ENCODE data around the gene TUBB4A. TPM values are rescaled to one million over a fixed set of nuclear protein-coding genes. Genes with fewer than 3 reads are reported as not detected.
"Not testable (repeated sequence)": the region's sequence is repeated elsewhere in the genome, so short reads cannot be mapped to it uniquely, and the experiment has no call there.

The TUBB4A gene
- polyA plus RNA-seq, 1 donor = 7.3 TPM

GRCh38 chr19:6514089-6514488, 12.0 kb upstream of the TUBB4A start:
- Histone ChIP-seq H3K9me3 (ENCODE audit: control insufficient read depth, low read depth, low read length) (peaks cover 2% of the 10 kb centered on the region), H3K27me3 (ENCODE audit: control insufficient read depth, insufficient read depth, low read length) (no peaks in the 10 kb centered on the region), H3K4me3 (ENCODE audit: low read length) (no peak overlapping the region), H3K27ac (ENCODE audit: low read length) (no peak overlapping the region), H3K36me3 (ENCODE audit: control insufficient read depth, insufficient read depth, low read length) (no peaks in the 10 kb centered on the region), H3K4me1 (ENCODE audit: control insufficient read depth, insufficient read depth, low read length) (peaks cover 4% of the 10 kb centered on the region)
- WGBS (ENCODE audit: insufficient coverage, low lambda C conversion rate) = no CpG with 5 or more reads among the region's 9 CpGs
- DNase-seq = no peak

DNA sequence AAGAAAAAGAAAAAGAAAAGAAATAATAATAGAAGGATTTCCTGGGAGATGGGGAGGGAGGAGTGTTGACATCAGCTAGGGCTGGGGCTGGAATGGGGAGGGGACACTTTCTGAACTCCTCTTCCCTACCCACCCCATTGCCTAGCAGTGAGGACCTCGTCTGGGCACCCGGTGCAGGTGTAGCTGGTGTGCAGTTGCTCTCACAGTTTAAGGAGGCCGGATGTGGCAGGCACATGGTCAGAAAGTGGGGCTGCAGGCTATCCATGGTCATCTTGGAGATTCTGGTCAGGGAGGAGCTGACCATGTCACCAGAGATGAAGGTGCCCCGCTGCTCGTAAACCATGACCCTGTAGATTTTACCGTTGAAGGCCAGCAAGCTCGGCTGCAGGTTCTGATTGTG, 8.5 kb upstream of the TUBB4A start:
- Histone ChIP-seq H3K9me3 (ENCODE audit: control insufficient read depth, low read depth, low read length) (peaks cover 2% of the 10 kb centered on the region), H3K27ac (ENCODE audit: low read length) (no peak overlapping the region), H3K27me3 (ENCODE audit: control insufficient read depth, insufficient read depth, low read length) (no peaks in the 10 kb centered on the region), H3K4me1 (ENCODE audit: control insufficient read depth, insufficient read depth, low read length) (no peaks in the 10 kb centered on the region), H3K4me3 (ENCODE audit: low read length) (no peak overlapping the region), H3K36me3 (ENCODE audit: control insufficient read depth, insufficient read depth, low read length) (no peaks in the 10 kb centered on the region)
- DNase-seq = no peak
- no CpG with 5 or more reads among the region's 7 CpGs for WGBS (ENCODE audit: insufficient coverage, low lambda C conversion rate)

DNA sequence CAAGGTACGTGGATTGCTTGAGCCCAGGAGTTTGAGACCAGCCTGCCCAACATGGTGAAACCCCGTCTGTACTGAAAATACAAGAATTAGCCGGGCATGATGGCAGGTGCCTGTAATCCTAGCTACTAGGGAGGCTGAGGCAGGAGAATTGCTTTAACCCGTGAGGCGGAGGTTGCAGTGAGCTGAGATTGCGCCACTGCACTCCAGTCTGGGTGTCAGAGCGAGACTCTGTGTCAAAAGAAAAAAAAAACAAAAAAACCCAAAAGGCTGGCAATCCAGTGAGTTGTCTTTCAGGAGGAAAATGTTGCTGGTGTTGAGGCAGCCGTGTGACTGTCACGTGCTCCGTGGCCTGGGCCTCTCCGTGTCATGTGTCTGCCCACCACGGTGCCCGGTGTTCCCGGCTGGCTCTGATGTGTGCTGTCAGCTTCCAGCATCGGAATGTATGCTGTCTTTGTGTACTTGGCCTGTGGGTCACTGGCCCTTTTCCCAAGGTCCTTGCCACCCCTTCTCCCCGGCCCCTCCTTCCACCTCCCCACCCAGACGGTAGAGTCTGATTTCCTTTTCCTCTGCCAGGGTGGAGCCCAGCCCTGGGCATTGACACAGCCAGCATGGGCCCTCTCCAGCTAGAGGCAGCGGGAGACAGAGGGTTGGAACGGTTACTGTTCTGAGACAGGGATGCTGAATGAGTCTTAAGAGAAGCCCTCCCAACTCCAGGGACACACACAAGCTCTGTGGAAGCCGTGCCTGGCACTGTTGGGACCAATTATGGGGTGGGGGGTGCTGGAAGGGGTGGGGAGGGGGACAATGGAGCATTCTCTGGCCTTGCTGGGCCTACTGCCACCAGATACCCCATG, 7.2 kb upstream of the TUBB4A start:
- no peak overlapping the region for H3K4me3 ChIP-seq (ENCODE audit: low read length)
- no peaks in the 10 kb centered on the region for H3K9me3 ChIP-seq (ENCODE audit: control insufficient read depth, low read depth, low read length)
- no peak for DNase-seq
- 100% methylated on average over 1 of the region's 20 CpGs for WGBS (ENCODE audit: insufficient coverage, low lambda C conversion rate)
- no peak overlapping the region for H3K27ac ChIP-seq (ENCODE audit: low read length)
- no peaks in the 10 kb centered on the region for H3K27me3 ChIP-seq (ENCODE audit: control insufficient read depth, insufficient read depth, low read length)
- no peaks in the 10 kb centered on the region for H3K36me3 ChIP-seq (ENCODE audit: control insufficient read depth, insufficient read depth, low read length)
- H3K4me1 ChIP-seq (ENCODE audit: control insufficient read depth, insufficient read depth, low read length) = no peaks in the 10 kb centered on the region

DNA sequence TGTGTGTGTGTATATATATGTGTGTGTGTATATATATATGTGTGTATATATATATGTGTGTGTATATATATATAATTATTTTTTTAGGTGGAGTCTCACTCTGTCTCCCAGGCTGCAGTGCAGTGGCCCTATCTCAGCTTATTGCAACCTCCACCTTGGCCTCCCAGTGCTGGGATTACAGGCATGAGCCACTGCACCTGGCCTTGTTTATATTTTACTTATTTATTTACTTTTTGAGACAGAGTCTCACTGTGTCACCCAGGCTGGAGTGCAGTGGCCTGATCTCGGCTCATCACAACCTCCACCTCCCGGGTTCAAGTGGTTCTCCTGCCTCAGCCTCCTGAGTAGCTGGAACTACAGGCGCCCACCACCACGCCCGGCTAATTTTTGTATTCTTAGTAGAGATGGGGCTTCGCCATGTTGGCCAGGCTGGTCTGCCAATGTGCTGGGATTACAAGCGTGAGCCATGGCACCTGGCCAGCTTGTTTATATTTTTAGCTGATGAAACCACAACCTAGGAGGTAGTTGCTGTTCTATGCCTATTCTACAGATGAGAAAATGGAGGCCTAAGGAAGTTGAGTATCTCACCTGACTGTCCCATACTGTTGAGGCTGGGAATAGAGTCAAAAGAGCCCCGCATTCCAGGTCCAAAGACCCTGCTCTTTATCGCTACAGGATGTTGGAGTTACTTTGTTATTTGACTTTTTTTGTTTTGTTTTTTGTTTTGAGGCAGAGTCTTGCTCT, 6.1 kb upstream of the TUBB4A start:
- 100% methylated on average over 1 of the region's 9 CpGs for WGBS (ENCODE audit: insufficient coverage, low lambda C conversion rate)
- DNase-seq; H3K4me1 ChIP-seq (ENCODE audit: control insufficient read depth, insufficient read depth, low read length); H3K9me3 ChIP-seq (ENCODE audit: control insufficient read depth, low read depth, low read length); H3K27me3 ChIP-seq (ENCODE audit: control insufficient read depth, insufficient read depth, low read length); H3K27ac ChIP-seq (ENCODE audit: low read length); H3K4me3 ChIP-seq (ENCODE audit: low read length); H3K36me3 ChIP-seq (ENCODE audit: control insufficient read depth, insufficient read depth, low read length): not testable (repeated sequence)

DNA sequence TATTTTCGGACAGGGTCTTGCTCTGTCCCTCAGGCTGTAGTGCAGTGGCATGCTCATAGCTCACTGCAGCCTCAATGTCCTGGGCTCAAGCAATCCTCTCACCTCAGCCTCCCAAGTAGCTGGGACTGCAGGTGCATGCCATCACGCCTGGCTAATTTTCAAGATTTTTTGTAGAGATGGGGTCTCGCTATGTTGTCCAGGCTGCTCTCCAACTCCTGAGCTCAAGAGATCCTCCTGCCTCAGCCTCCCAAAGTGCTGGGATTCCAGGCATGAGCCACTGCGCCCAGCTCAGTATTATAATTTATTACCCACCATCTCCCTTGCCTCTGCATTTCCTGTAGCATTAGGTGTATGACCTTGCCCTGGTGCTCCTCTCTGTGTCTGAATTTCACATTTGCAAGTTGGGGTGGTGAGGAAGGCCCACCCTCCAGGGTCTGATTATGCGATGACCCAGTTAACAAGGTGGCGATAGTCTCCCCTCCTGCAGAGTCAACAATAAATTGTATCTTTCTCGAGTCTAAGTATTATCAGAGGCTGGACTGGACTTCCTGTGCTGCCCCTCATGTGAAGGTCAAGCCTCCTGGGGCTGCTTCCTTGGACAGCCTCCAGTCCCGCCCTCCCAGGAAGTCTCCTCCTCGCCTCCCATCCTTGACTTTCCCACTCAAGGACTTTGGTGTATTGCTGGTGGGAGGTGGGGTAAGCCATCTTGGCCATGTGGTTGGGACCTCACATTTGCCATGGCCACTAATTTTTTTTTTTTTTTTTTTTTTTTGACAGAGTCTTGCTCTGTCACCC, 1.5 kb upstream of the TUBB4A start:
- DNase-seq = no peak
- Histone ChIP-seq H3K36me3 (ENCODE audit: control insufficient read depth, insufficient read depth, low read length) (no peaks in the 10 kb centered on the region), H3K27me3 (ENCODE audit: control insufficient read depth, insufficient read depth, low read length) (peaks cover 42% of the 10 kb centered on the region), H3K27ac (ENCODE audit: low read length) (no peak overlapping the region), H3K9me3 (ENCODE audit: control insufficient read depth, low read depth, low read length) (peaks cover 6% of the 10 kb centered on the region), H3K4me3 (ENCODE audit: low read length) (no peak overlapping the region), H3K4me1 (ENCODE audit: control insufficient read depth, insufficient read depth, low read length) (no peaks in the 10 kb centered on the region)
- WGBS (ENCODE audit: insufficient coverage, low lambda C conversion rate) = no CpG with 5 or more reads among the region's 9 CpGs

DNA sequence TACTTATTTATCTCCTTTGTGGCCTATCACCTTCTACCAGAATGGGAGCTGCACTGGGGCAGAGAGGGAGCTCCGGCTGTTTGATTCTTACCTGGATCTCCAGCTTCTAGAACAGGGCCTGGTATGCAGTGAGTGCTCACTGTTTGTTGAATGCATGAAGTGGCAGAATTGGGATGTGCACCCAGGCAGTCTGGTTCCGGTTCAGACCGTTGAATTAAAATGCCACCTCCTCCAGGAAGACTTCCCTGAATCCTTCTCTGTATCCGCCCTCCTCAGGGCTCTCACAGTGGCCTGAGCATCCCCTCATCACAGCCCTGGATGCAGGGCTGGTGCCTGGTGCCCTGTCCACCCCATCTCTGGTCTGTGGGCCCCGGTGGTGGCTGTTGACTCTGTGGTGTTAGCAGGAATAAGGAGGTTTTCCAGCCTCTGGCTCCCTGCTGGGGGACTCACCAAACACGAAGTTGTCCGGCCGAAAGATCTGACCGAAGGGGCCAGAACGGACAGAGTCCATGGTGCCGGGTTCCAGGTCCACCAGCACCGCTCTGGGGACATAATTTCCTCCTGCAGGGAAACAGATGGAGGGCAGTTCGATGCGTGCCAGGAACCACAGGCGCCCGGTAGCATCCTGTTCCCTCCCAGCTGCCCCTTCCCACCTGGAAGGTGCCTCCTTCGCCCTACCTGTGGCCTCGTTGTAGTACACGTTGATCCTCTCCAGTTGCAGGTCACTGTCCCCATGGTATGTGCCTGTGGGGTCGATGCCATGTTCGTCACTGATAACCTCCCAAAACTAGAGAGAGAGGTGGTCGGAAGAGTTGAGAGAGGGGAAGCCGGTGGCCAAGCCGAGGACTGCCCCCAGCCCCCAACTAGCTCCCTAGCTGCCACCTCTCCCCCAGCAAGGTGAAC, 1.0 kb downstream of the TUBB4A start:
- peaks cover 42% of the 10 kb centered on the region for H3K27me3 ChIP-seq (ENCODE audit: control insufficient read depth, insufficient read depth, low read length)
- no peaks in the 10 kb centered on the region for H3K36me3 ChIP-seq (ENCODE audit: control insufficient read depth, insufficient read depth, low read length)
- DNase-seq = no peak
- peaks cover 6% of the 10 kb centered on the region for H3K9me3 ChIP-seq (ENCODE audit: control insufficient read depth, low read depth, low read length)
- WGBS (ENCODE audit: insufficient coverage, low lambda C conversion rate) = no CpG with 5 or more reads among the region's 24 CpGs
- H3K4me3 ChIP-seq (ENCODE audit: low read length) = no peak overlapping the region
- H3K4me1 ChIP-seq (ENCODE audit: control insufficient read depth, insufficient read depth, low read length) = no peaks in the 10 kb centered on the region
- H3K27ac ChIP-seq (ENCODE audit: low read length) = no peak overlapping the region

GRCh38 chr19:6499052-6499790, 2.9 kb downstream of the TUBB4A start:
- H3K4me3 ChIP-seq (ENCODE audit: low read length) = no peak overlapping the region
- no peak for DNase-seq
- no peak overlapping the region for H3K27ac ChIP-seq (ENCODE audit: low read length)
- 40% methylated on average over 1 of the region's 17 CpGs for WGBS (ENCODE audit: insufficient coverage, low lambda C conversion rate)
- peaks cover 42% of the 10 kb centered on the region for H3K27me3 ChIP-seq (ENCODE audit: control insufficient read depth, insufficient read depth, low read length)
- H3K4me1 ChIP-seq (ENCODE audit: control insufficient read depth, insufficient read depth, low read length) = no peaks in the 10 kb centered on the region
- H3K36me3 ChIP-seq (ENCODE audit: control insufficient read depth, insufficient read depth, low read length) = no peaks in the 10 kb centered on the region
- H3K9me3 ChIP-seq (ENCODE audit: control insufficient read depth, low read depth, low read length) = peaks cover 6% of the 10 kb centered on the region

GRCh38 chr19:6498294-6499036, 3.6 kb downstream of the TUBB4A start:
- H3K4me3 ChIP-seq (ENCODE audit: low read length) = no peak overlapping the region
- H3K9me3 ChIP-seq (ENCODE audit: control insufficient read depth, low read depth, low read length) = peaks cover 6% of the 10 kb centered on the region
- no peaks in the 10 kb centered on the region for H3K36me3 ChIP-seq (ENCODE audit: control insufficient read depth, insufficient read depth, low read length)
- WGBS (ENCODE audit: insufficient coverage, low lambda C conversion rate) = no CpG with 5 or more reads among the region's 7 CpGs
- H3K27me3 ChIP-seq (ENCODE audit: control insufficient read depth, insufficient read depth, low read length) = peaks cover 37% of the 10 kb centered on the region
- H3K4me1 ChIP-seq (ENCODE audit: control insufficient read depth, insufficient read depth, low read length) = no peaks in the 10 kb centered on the region
- no peak overlapping the region for H3K27ac ChIP-seq (ENCODE audit: low read length)
- DNase-seq = no peak

GRCh38 chr19:6495947-6496346, 6.2 kb downstream of the TUBB4A start:
- H3K27ac ChIP-seq (ENCODE audit: low read length) = no peak overlapping the region
- no peaks in the 10 kb centered on the region for H3K4me1 ChIP-seq (ENCODE audit: control insufficient read depth, insufficient read depth, low read length)
- no peaks in the 10 kb centered on the region for H3K36me3 ChIP-seq (ENCODE audit: control insufficient read depth, insufficient read depth, low read length)
- no peaks in the 10 kb centered on the region for H3K9me3 ChIP-seq (ENCODE audit: control insufficient read depth, low read depth, low read length)
- no peak for DNase-seq
- H3K4me3 ChIP-seq (ENCODE audit: low read length) = no peak overlapping the region
- no CpG with 5 or more reads among the region's 19 CpGs for WGBS (ENCODE audit: insufficient coverage, low lambda C conversion rate)
- H3K27me3 ChIP-seq (ENCODE audit: control insufficient read depth, insufficient read depth, low read length) = peaks cover 14% of the 10 kb centered on the region

Data from large intestine (tissue), 3 donors.